Embryonic facial prominence (tissue), 1 donor: ENCODE measurements around the gene LCN1.
"Not testable (repeated sequence)": the region's sequence is repeated elsewhere in the genome, so short reads cannot be mapped to it uniquely, and the experiment has no call there.

Experiments used
- DNase-seq: peaks from one replicate; pipeline ENCODE4 v3.0.0-alpha.2; 2016; ENCODE audit errors: extremely low spot score

Gene LCN1

DNA sequence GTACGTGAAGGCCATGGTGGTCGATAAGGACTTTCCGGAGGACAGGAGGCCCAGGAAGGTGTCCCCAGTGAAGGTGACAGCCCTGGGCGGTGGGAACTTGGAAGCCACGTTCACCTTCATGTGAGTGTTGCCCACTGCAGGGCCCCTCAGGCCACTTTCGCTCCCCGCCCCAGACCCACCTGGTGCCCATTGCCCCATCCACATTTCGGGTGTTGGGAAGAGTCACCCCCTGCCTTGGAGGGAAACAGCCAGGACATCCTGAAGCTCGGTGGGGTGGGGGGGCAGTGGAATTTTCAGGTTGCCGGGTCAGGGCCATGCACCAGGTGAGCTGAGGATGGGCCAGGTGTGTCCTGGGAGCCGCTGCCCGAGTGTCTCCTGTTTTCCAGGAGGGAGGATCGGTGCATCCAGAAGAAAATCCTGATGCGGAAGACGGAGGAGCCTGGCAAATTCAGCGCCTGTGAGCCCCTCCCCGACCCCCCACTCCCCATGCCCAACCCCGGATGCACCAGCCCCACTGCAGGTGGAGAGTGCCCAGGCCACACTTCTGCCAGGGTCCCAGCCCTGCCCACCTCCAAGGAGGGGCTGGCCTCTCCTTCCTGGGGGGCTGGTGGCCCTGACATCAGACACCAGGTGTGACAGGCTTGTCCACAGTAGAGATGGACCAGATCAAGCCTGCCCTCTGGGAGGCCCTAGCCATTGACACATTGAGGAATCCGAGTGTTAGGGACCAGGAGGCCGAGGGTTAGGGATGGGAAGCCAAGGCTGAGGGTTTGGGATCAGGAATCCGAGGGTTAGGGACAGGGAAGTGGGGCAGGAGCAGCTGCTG lies 25.8 kb downstream of the LCN1 start:
- not testable (repeated sequence) for DNase-seq

DNA sequence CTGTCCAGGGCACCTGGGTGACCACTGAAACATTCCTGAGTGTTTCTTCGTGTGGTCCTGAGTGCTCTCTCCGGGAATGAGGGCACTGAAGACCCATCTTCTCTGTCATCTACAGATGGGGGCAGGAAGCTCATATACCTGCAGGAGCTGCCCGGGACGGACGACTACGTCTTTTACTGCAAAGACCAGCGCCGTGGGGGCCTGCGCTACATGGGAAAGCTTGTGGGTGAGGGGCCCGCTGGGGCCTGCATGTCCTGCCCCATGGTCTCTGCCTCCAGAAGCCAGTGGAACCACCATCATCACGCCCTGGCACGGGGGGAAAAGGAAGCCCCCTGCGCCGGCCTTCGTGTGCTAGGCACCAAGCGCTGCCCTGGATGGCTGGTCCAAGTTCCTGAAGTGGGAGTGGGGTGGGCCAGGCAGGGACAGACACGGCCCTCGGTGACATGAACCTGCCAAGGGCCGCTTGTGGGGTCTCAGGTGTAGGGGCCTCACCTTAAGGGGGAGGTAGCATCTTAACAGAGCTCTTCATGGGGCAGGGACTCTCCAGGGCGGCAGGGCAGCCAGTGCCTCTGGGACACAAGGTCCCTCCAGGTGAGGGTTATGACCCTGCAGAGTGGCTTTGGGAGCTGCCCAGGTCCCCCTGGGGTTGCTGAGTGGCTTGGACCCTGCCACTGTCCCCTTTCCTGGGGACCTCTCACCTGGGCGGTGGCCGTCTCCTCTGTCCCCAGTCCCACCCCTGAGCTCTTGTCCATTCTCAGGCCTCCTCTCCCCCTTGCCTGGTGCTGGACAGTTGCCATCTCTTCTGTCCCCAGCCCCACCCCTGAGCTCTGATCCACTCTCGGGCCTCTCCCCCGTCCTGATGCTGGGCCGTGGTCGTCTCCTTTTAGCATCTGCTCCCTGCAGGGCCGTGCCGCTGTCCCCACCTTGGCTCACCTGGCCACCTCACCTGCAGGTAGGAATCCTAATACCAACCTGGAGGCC lies 26.8 kb downstream of the LCN1 start:
- DNase-seq = no peak

DNA sequence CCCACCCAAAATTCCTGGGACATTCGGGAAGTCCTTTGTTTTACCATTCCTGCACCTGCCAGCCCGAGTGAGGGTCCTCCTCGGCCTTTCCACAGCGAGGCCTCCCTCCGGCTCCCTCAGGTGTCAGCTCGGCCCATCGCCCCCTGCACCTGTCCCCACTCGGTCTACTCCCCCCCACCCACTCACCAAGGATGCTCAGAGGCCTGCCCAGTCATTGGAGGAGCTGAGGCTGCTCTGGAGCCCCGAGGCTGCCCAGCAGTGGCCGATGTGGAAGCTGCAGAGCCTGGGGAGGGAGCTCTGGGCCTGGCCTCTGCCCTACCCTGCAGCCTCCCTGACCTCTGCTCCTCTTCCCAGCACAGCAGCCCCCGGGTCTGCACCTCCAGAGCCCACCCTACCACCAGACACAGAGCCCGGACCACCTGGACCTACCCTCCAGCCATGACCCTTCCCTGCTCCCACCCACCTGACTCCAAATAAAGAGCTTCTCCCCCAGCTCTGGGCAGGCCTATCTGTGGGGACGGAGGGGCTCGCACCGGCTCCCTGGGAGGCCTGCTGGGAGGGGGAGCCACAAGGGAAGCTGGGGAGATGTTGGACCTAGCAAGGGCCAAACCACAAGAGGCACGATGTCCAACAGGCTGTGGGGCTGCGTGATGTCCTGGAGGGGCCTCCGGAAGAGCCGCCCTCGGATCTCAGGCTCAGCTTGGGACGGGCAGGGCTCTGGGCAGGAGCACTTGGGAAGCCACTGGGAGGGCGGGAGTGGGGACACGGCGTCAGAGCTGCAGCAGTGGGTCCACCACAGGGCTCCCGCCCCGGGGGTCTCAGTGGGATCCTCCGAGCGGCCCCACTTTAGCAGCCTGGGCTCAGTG lies 28.5 kb downstream of the LCN1 start:
- DNase-seq = not testable (repeated sequence)

DNA sequence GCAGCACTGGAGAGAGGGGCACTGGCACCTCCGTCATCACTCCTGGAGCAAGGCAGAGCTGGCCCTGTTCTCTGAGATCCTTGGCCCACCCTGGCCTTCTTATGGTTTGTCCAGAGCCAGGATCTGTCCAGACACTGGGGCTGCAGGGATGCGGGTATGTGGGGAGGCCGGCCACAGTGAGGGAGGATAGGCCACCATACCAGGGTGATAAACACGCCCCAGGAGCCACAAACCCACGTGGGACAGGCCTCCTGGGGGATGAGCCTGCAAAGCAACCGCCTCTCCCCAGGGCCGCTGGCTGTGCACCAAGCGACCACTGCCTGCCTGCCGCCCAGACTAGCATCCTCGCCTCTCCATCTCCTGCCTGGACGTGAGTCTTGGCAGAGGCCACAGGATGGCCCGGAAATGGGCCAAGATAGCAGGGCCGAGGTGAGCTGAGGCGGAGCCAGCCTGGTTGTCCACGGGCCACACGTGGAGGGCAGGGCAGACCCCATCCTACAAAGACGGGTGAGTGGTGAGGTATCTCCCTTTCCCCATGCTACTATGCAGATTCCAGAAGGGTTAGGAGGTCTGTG lies 29.2 kb downstream of the LCN1 start:
- no peak for DNase-seq

DNA sequence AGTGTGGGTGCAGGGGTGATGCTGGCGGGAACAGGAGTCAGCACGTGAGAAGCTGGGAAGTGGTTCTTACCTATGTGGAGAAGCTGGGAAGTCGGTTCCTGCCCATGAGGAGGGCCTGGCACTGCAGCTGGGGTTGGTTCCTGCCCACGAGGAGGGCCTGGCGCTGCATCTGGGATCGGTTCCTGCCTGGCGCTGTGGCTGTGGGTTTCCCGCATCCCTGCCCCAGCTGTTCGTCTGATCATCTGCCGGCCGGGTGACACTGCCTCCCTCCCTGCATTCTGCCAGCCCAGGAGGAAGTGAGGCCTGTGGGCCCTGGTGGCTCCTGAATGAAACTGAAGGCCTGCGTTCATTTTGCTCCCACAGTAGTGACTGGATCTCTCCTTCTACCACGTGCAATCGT lies 29.8 kb downstream of the LCN1 start:
- no peak for DNase-seq

DNA sequence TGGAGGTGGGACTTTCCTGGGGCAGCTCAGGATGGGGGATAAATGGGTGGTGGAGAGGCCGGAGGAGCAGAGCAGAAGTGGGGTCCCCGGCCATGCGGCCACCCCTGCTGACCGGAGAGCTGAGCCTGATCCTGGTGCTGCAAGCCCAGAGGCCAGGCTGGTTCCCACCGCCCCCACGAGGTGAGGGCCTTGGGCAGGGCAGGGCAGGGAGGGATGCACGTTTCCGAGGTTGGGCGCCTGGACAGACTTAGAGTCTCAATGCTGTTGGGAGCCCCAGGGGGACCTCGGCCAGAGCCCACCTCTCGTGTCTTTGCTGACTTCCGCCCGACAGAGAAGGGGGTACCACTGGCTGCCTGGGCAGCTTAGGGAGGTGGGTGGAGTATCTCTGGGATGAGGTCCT lies 30.2 kb downstream of the LCN1 start:
- no peak for DNase-seq

DNA sequence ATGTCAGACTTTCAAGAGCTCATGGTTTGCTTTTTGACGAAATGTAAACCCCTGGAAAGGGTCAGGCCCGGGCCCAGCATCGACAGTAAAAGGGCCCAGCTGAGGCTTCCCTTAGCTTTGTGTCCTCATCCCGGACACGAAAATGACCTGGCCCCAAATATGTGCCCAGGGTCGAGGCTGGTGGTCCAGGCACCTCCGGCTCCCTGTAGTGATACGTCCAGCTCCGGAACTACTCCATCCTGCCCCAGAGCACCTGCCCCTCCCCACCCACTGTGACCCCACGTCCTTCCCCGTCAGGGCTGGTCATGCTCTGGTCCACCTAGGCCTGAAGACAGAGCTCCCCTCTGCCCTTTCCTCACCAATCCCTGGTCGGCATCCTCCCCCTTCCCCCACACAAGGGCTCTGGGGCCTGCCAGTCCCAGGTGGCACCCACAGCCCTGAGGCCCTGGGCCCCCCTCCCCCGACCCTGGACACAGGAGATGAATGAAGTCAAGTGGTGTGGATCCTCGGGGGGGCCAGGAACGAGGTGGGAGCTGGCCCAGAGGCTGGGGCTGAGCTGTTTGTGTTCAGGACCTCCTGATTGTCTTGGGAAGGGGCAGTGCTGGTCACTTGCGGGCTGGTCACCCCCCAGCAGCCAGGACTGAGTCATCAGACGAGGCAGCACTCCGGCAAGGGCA lies 30.9 kb downstream of the LCN1 start:
- no peak for DNase-seq

DNA sequence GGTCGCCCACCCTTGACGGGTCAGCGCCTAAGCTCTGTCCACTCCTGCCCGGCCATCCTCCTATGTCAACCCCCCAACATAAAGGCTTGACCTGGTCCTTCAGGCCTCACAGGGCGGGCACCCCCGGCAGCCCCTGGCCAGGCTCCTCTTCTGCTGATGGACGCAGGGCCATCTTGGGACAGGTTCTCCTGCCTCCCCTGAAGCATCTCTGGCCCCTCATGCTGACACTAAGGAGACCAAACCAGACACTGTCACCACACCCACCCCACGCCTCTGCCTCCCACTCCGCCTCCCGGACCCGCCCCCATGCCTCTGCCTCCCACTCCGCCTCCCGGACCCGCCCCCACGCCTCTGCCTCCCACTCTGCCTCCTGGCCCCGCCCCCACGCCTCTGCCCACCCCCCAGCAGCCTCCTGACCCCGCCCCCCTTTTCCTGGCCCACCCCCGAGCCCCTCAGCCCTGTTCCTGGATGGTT lies 31.5 kb downstream of the LCN1 start:
- no peak for DNase-seq

DNA sequence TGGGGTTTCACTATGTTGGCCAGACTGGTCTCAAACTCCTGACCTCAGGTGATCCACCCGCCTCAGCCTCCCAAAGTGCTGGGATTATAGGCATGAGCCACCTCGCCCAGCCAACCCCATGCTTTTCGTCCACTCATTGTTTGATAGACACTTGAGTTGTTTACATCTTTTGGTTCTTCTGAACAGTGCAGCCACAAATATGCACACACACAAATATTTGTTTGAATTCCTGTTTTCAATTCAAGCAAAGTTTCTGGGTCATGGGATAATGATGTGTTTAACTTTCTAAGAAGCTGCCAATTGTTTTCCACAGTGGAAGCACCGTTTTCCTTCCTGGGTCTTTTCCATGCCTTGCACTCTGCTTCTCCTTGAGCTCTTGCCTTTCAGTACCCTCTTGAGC lies 33.5 kb downstream of the LCN1 start:
- no peak for DNase-seq

DNA sequence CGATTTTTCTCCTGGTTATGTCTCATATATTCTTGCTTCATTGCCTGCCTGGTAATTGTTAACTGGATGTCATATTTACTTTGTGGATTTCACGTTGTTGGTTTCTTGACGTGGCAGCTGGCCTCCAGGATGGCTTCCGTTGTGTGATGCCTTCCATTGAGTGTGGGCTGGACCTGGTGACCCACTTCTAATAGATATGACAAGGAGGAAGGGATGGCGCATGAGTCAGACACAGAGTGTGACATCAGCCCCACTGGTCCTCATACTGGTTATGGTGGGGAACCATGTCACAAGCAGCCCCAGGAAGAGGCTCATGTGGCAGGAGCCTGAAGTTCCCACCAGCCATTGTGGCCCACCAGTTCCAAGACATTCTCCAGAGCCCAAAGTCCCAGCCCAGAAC lies 34.0 kb downstream of the LCN1 start:
- no peak for DNase-seq

DNA sequence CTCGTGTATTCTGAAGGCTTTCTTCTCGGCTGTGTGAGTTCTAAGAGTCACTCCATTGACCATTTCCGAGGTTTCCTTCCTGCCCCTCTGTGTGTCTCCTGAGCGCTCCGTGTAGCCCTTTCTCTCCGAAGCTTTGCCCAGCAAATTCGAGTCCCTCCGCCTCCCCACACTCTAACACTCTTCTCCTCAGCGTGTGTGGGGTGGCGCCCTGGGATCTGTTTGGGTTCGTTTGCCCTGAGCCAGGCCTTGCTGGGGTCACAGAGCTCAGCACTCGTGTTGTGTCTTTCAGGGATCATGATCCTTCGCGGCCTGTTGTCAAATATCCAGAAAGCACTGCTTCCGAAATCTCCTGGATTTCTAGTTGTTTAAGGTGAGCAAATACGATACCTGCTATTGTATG lies 34.7 kb downstream of the LCN1 start:
- DNase-seq = no peak

DNA sequence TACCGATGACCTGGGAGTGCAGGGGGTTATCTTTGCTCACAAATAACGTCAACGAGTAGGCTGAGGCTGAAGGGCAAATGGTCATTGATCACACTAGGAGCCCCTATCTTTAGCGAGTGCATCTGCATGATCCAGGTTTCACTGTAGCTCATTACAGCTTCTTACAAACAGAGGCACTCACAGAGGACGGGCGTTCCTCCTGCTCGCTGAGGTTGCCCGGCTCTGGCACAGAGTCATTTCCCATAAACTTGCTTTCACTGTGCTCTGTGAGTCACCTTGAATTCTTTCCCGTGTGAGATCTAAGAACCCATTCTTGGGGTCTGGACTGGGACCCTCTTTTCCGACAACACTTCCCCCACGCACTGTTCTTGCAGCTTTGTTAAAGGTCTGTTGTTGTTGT lies 38.4 kb downstream of the LCN1 start:
- DNase-seq = no peak

DNA sequence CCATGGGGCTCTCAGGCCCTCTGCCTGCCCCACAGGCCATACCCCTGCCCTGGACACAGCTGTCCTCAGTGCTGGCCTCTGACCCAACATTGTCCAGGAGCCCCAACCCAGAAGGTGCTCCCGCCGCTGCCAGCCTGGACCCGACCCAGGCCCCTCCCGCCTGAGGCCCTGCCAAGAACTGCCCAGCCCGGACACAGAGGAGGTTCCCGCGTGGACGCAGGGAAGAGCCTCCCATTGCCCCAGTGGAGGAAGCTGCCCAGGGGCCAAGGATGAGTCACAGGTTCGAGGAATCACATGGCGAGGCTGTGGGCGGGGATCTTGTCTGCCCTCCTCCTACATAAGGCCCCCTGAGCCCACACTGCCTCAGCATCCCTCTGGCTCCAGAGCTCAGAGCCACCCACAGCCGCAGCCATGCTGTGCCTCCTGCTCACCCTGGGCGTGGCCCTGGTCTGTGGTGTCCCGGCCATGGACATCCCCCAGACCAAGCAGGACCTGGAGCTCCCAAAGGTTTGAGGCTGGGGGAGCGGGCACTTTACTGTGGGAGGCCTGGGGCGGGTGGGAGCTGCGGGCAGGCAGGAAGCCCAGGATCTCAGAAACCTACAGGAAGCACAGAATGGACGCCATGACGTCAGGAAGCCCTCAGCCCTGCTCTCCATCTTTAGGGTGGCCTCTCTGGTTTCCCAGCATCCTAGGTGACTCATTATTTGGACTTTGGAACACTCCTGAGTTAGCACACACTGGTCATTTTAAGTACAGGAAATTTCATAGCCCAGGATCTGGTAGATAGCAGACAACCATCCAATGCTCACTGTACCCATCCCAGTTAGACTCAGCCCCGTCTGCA lies 40.4 kb downstream of the LCN1 start, which contains the start of gene PAEP:
Gene PAEP (plus strand): TSS at position 366 of the 844 bp plus-strand sequence.
- no peak for DNase-seq

DNA sequence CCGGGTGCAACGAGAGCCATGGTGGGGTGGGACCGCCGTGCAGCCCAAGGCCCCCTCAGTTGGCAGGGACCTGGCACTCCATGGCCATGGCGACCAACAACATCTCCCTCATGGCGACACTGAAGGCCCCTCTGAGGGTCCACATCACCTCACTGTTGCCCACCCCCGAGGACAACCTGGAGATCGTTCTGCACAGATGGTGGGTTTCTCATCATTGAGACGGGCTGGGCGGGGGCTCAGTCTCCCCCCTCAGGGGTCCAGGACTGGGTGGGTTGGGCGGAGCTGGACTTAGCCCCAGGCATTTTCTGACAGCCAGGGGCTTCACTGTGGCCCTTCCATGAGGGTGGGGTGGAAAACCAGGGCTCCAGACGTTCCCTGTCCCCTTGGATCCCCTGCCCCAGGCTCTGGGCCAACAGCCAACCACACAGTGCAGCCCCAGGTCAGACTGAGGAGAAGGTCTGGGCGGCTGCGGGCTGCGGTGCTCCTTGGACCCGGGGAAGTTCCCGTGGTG lies 41.0 kb downstream of the LCN1 start:
- no peak for DNase-seq

DNA sequence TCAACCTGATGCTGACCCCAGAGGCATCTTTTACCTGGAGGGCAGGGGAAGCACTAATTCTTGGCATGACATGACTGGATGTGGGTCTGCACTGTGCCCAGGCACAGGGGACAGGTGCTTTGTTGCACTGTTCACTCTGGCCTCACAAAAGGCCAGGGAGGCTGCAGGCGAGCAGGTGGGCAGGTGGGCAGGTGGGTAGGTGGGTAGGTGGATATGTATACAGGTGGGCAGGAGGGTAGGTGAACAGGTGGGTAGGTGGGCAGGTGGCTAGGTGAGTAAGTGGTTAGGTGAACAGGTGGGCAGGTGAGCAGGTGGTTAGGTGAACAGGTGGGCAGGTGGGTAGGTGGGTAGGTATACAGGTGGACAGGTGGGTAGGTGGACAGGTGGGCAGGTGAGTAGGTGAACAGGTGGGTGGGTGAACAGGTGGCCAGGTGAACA lies 41.8 kb downstream of the LCN1 start:
- no peak for DNase-seq

DNA sequence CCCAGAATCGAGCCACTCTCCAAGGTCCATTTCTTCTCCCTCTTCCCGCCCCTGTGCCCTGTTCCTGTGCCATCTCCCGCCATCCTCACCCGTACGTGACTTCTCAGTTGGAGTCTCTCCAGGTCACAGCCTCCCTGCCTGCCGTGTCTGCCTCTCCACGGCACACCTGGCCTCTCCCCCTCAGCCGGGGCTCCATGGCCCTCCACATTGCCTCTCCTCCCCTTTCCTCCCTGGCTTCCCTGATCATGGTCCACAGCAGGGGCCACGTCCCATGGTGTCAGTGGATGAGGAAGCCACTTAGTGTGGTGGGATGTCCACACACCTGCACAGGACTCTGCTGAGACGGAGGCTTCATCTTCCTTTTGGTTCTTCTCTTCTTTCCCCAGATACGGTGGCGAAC lies 42.6 kb downstream of the LCN1 start:
- no peak for DNase-seq

DNA sequence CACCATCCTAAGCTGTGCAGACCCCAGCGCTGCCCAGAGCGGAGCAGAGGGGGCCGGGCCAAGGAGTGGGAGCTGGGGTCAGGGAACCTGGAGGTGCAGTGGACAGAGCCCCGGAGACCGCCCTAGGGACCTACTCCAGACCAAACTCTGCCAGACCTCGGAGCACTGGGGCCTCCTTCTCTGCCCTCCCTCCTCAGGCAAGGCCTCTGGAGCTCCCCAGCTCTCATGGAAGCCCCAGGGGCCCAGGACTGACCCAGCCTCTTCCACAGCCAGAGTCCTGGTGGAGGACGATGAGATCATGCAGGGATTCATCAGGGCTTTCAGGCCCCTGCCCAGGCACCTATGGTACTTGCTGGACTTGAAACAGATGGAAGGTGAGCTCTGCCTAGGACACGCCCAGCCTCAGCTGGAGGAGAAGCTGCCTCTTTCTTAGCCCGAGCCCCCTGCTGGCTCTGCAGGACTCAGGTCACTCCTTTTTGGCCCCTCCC lies 43.9 kb downstream of the LCN1 start:
- no peak for DNase-seq

DNA sequence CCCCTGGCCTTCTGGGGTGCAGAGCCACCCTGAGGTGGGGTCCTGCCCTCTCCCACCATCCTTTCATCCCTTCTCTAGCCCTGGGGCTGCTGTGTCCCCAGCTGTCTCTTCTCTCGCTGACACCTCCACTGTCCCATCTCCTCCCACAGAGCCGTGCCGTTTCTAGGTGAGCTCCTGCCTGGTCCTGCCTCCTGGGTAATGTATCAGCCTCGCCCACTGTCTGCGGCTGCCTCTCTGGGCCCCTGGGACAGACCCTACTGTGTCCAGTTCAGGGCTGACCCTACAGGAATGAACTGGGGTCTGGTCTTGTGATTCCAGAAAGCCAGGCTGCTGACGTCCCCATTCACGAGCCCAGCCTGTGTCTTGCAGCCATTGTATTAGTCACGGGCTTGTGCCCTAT lies 44.4 kb downstream of the LCN1 start:
- DNase-seq = no peak

DNA sequence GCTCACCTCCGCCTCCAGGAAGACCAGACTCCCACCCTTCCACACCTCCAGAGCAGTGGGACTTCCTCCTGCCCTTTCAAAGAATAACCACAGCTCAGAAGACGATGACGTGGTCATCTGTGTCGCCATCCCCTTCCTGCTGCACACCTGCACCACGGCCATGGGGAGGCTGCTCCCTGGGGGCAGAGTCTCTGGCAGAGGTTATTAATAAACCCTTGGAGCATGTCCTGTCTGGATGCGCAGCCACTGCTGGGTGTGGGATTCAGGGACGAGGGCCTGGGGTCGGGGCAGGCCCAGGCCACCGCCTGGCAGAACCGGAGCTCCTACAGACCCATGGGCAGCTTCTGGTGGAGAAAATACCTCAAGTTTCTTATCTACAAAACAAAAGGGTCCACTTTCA lies 45.3 kb downstream of the LCN1 start:
- DNase-seq = no peak
